ENCODE results near the gene AHSG.

GRCh38 chr3:186651678-186652215 is 38.9 kb downstream of the AHSG start:
- TF ChIP-seq POLR2A (IDR thresholded peaks at IDR 0.05; ENCODE audit: low read depth, low read length) (no peak), POLR2AphosphoS5 (IDR thresholded peaks at IDR 0.05; ENCODE audit: low read depth, low read length) (no peak)
